Kidney epithelial cell (primary cell): ENCODE measurements around the gene CSGALNACT2. TPM values are rescaled to one million over a fixed set of nuclear protein-coding genes. Genes with fewer than 3 reads are reported as not detected.
"Not testable (repeated sequence)": the region's sequence is repeated elsewhere in the genome, so short reads cannot be mapped to it uniquely, and the experiment has no call there.

ENCODE experiments used
- DNase-seq: peaks from one replicate; pipeline ENCODE4 v3.0.0-alpha.2; 2010; ENCODE audit warnings: low read depth
- H3K27me3 ChIP-seq: 2 replicates; pipeline ENCODE4 v1.6.0; 2011; ENCODE audit warnings: low read length; ENCODE audit not compliant: control insufficient read depth, insufficient read depth
- H3K36me3 ChIP-seq: 2 replicates; pipeline ENCODE4 v1.5.1; 2011; ENCODE audit warnings: low read length; ENCODE audit not compliant: control insufficient read depth, insufficient read depth
- H3K4me3 ChIP-seq: 2 replicates; pipeline ENCODE4 v1.5.1; 2011; ENCODE audit warnings: low read depth, mild to moderate bottlenecking, control low read depth, low read length
- total RNA-seq: library from RNA; depleted of rRNA; stranded (reverse); fragments of >200 nt; gene quantifications from 2 replicates; pipeline ENCODE4 v1.2.3, GENCODE V29; 2015
- TF ChIP-seq, protein P1 (sequence below): IDR thresholded peaks from 2 replicates; pipeline ENCODE4 v1.5.1; 2011; ENCODE audit warnings: mild to moderate bottlenecking, moderate library complexity, low read length, control low read depth, inconsistent platforms; ENCODE audit not compliant: insufficient read depth, poor library complexity, severe bottlenecking

Gene CSGALNACT2
- total RNA-seq, 1 donor from 2014 or later = 17.3 TPM

DNA sequence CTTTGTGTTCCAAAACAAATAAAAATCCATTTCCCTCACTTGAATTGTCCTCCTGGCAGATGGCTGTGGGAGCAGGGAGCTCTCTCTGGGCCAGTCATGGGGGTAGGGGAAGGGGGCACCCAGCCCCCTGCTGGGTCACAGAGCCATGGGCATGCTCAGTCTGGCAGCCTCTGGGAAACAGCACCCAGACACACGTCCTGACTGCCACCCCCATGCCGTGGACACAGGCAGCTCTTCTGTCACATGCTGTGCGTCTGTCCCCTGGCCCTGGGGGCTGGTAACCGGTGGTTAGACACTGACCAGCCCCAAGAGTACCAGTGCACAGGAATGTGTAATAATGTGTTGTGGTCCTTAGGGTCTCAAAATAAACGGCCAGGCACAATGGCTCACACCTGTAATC is 81.6 kb downstream of the CSGALNACT2 start:
- TF ChIP-seq, protein P1, sequence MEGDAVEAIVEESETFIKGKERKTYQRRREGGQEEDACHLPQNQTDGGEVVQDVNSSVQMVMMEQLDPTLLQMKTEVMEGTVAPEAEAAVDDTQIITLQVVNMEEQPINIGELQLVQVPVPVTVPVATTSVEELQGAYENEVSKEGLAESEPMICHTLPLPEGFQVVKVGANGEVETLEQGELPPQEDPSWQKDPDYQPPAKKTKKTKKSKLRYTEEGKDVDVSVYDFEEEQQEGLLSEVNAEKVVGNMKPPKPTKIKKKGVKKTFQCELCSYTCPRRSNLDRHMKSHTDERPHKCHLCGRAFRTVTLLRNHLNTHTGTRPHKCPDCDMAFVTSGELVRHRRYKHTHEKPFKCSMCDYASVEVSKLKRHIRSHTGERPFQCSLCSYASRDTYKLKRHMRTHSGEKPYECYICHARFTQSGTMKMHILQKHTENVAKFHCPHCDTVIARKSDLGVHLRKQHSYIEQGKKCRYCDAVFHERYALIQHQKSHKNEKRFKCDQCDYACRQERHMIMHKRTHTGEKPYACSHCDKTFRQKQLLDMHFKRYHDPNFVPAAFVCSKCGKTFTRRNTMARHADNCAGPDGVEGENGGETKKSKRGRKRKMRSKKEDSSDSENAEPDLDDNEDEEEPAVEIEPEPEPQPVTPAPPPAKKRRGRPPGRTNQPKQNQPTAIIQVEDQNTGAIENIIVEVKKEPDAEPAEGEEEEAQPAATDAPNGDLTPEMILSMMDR = no peak
- peaks cover 8% of the 10 kb centered on the region for H3K27me3 ChIP-seq

DNA sequence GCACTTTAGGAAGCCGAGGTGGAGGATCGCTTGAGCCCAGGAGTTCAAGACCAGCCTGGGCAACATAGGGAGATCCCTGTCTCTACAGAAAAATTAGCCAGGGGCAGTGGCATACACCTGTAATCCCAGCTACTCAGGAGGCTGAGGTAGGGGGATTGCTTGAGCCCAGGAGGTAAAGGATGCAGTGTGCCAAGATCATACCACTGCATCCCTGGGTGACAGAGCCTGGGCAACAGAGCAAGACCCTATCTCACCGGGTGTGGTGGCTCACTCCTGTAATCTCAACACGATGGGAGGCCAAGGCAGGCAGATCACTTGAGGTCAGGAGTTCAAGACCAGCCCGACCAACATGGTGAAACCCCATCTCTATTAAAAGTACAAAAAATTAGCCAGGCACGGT is 82.0 kb downstream of the CSGALNACT2 start:
- H3K36me3 ChIP-seq, DNase-seq, H3K27me3 ChIP-seq, H3K4me3 ChIP-seq: not testable (repeated sequence)

More for the DNA sequence above, 81.6 kb downstream of the CSGALNACT2 start:
- Histone ChIP-seq H3K36me3 (no peaks in the 10 kb centered on the region), H3K4me3 (no peak overlapping the region)
- DNase-seq = no peak

DNA sequence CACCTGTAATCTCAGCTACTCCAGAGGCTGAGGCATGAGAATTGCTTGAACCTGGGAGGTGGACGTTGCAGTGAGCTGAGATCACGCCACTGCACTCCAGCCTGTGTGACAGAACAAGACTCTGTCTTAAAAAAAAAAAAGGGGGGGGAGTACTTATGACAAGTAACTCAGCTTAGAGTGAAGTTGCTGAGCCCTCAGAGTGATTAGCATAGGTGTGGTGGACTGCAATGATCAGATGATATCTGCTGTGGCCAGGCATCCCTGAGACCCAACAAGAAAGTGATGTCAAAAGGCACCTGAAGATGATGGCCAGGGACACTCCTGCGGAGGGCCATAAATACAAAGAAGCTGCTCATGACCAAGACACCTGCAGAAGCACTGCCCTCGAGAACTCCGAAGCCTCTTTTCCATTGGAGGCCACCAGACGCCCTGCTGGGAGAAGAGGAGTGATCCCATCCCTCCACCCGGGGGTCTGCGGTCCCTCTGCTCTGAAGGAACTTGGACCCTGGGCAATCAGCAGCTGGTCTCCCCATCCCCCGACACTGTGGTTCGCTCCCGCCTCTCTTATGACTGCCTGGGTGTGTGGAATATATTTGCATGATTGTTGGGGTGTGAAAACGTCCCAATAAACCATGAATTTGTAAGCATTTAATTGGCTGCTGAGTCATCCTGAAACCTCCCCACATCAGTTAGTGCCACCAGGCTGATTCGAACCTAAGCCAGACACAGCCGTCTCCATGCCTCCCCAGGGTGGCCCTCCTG is 82.6 kb downstream of the CSGALNACT2 start:
- peaks cover 13% of the 10 kb centered on the region for H3K27me3 ChIP-seq
- no peaks in the 10 kb centered on the region for H3K36me3 ChIP-seq
- no peak overlapping the region for H3K4me3 ChIP-seq
- TF ChIP-seq, protein P1 = no peak
- no peak for DNase-seq

DNA sequence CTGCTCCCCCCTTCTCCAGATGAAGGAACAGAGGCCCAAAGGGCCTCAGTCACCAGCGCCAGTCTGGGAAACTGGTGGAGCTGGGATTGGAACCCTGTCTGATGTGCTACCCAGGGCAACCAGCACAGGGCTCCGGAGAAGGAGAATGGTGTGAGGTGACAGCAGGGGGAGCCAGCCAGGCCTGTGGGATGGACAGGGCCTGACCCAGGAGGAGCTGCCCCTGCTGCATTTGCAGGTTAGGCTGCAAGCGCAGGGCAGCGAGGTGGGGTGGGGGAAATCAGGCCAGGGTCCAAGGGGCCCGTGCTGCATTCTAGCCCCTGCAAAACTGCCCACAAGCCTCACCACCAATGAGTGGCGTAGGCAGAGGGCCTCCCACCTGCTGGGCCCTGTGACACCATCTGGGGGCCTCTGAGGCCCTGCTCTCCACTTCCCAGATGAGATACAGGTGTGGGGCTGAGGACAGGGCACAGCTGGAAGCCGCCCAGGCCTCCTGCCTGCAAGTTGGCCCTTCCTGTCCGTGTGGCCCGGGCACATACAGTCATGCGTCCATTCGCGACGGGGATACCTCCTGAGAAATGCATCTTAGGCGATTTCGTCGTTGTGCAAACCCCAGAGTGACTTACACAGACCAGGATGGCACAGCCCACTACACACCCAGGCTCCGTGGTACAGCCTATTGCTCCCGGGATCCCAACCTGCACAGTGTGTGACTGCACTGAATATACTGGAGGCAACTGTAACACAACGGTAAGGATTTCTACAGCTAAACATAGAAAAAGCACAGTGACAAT is 83.4 kb downstream of the CSGALNACT2 start:
- H3K4me3 ChIP-seq = no peak overlapping the region
- peaks cover 12% of the 10 kb centered on the region for H3K27me3 ChIP-seq
- H3K36me3 ChIP-seq = no peaks in the 10 kb centered on the region
- no peak for DNase-seq
- TF ChIP-seq, protein P1 = peak; percentile 31

DNA sequence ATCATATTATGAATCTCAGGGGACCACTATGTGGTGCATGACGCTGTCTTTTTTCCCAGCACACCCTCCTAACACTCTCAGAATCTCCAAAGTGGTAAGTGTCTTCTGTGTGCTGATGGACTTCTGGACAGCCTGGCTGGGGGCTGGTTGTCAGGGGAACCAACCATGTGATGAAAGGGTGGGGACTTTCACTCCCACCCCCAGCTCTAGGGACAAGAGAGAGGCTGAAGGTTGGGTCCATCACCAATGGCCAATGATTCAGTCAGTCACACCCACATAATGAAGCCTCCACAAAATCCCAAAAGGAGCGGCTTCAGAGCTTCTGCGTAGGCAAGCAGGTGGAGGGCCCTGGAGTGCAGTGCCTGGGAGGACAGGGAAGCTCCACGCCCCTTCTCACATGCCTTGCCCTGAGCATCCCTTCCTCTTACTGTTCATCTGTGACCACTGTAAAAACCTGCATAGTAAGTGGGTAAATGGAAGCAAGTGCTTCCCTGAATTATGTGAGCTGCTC is 84.0 kb downstream of the CSGALNACT2 start:
- no peak for DNase-seq
- TF ChIP-seq, protein P1 = no peak
- Histone ChIP-seq H3K36me3 (no peaks in the 10 kb centered on the region), H3K27me3 (peaks cover 15% of the 10 kb centered on the region), H3K4me3 (no peak overlapping the region)

DNA sequence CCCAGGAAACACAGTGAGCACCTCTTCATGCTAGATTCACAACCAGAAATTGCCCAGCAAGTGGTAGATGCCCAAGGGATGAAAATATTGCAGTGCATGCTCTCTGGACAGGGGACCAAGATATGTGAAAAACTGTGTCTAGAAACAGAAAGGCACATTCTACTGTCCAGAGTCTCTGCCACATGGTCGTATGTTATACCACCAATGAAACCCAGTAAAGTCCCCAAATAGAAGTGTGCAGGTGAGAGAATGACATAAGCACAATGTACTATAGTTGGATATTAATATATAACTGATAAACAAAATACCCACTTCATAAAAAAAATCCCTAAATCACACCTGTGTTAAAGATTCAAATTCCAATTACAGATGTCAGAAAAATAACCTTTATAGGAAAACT is 84.8 kb downstream of the CSGALNACT2 start:
- Histone ChIP-seq H3K4me3 (no peak overlapping the region), H3K27me3 (peaks cover 23% of the 10 kb centered on the region), H3K36me3 (no peaks in the 10 kb centered on the region)
- DNase-seq = no peak
- TF ChIP-seq, protein P1 = no peak
